Hepatocyte (in vitro differentiated cells): ENCODE measurements around the gene SMARCD3. TPM values are rescaled to one million over a fixed set of nuclear protein-coding genes. Genes with fewer than 3 reads are reported as not detected.
A peak's percentile ranks its signal among the peaks of the same experiment; 100 is the strongest.

ENCODE experiments used
- DNase-seq: peaks from one replicate; pipeline ENCODE4 v3.0.0-alpha.2; 2016; ENCODE audit warnings: low spot score
- H2AFZ ChIP-seq: fragments of 200-600 bp; sonication (generic); 2 replicates; pipeline ENCODE4 v1.6.0; 2016; ENCODE audit warnings: antibody characterized with exemption, mild to moderate bottlenecking
- H3K27ac ChIP-seq: fragments of 200-600 bp; sonication (generic); 2 replicates; pipeline ENCODE4 v1.5.1; 2016; ENCODE audit warnings: mild to moderate bottlenecking
- H3K27me3 ChIP-seq: fragments of 200-600 bp; sonication (generic); 2 replicates; pipeline ENCODE4 v1.6.1; 2016
- H3K36me3 ChIP-seq: fragments of 200-600 bp; sonication (generic); replicated peaks from 2 replicates; pipeline ENCODE4 v1.5.1; 2016; ENCODE audit warnings: low read depth; ENCODE audit not compliant: insufficient read depth
- H3K4me1 ChIP-seq: fragments of 200-600 bp; sonication (generic); 2 replicates; pipeline ENCODE4 v1.5.1; 2016; ENCODE audit warnings: mild to moderate bottlenecking, moderate library complexity; ENCODE audit not compliant: insufficient read depth
- H3K4me2 ChIP-seq: fragments of 200-600 bp; sonication (generic); 2 replicates; pipeline ENCODE4 v1.6.0; 2016
- H3K4me3 ChIP-seq: fragments of 200-600 bp; sonication (generic); 2 replicates; pipeline ENCODE4 v1.5.1; 2016; ENCODE audit warnings: mild to moderate bottlenecking
- H3K79me2 ChIP-seq: fragments of 200-600 bp; sonication (generic); 2 replicates; pipeline ENCODE4 v1.6.0; 2017; ENCODE audit warnings: mild to moderate bottlenecking
- H3K9me2 ChIP-seq: fragments of 200-600 bp; sonication (generic); replicated peaks from 2 replicates; pipeline ENCODE4 v1.6.0; 2017; ENCODE audit warnings: mild to moderate bottlenecking; ENCODE audit not compliant: insufficient read depth
- H3K9me3 ChIP-seq: fragments of 200-600 bp; sonication (generic); 2 replicates; pipeline ENCODE4 v1.5.1; 2016; ENCODE audit warnings: low read depth, mild to moderate bottlenecking
- H4K20me1 ChIP-seq: fragments of 200-600 bp; sonication (generic); 2 replicates; pipeline ENCODE4 v1.6.0; 2016; ENCODE audit warnings: mild to moderate bottlenecking; ENCODE audit not compliant: insufficient read depth, poor library complexity, severe bottlenecking
- CTCF ChIP-seq: fragments of 200-600 bp; sonication (generic); IDR thresholded peaks from 2 replicates; pipeline ENCODE4 v1.5.1; 2016; ENCODE audit warnings: antibody characterized with exemption, mild to moderate bottlenecking; ENCODE audit not compliant: poor library complexity
- EZH2 ChIP-seq: fragments of 200-600 bp; sonication (generic); IDR thresholded peaks from 2 replicates; pipeline ENCODE4 v1.6.1; 2016; ENCODE audit warnings: antibody characterized with exemption, mild to moderate bottlenecking, borderline replicate concordance
- EZH2phosphoT487 ChIP-seq: fragments of 200-600 bp; sonication (generic); IDR thresholded peaks from one replicate; pipeline ENCODE4 v1.6.1; 2018; ENCODE audit warnings: antibody characterized with exemption, mild to moderate bottlenecking, low read depth, moderate library complexity; ENCODE audit not compliant: unreplicated experiment, severe bottlenecking
- WGBS: methylation state at CpG from one replicate; pipeline ENCODE4 v1.1.6; 2016; ENCODE audit warnings: low lambda C conversion rate; ENCODE audit errors: missing lambda C conversion rate; 5-methylcytosine and 5-hydroxymethylcytosine counted together
- polyA plus RNA-seq: library from polyadenylated mRNA; unstranded; fragments of >200 nt; fragmentation: Nextera tagmentation; extraction: Ambion mirVana; gene quantifications from 2 replicates; pipeline ENCODE4 v1.2.1, GENCODE V29; 2016
- total RNA-seq: library from RNA; depleted of rRNA; stranded (reverse); fragments of >200 nt; gene quantifications from 2 replicates; pipeline ENCODE4 v1.2.3, GENCODE V29; 2014

The SMARCD3 gene
- total and polyA plus RNA-seq, 2 experiments from 2014 or later = 42.4 to 73.1 TPM

GRCh38 chr7:151232091-151232916 lies 16.2 kb downstream of the SMARCD3 start, which contains the start of gene CHPF2:
CHPF2 (plus strand) TSS chr7:151232483; CDS start chr7:151234012, 1,529 bp downstream.
- 1% methylated on average over 64 of the region's 79 CpGs for WGBS
- H3K9me3 ChIP-seq = no peaks in the 10 kb centered on the region
- no peaks in the 10 kb centered on the region for H3K36me3 ChIP-seq
- no peaks in the 10 kb centered on the region for H3K9me2 ChIP-seq
- H3K79me2 ChIP-seq = peaks cover 50% of the 10 kb centered on the region
- DNase-seq = peak; percentile 92
- peak within 1 kb of the TSS; percentile 82 for H3K4me3 ChIP-seq
- H3K4me2 ChIP-seq = peak within 1 kb of the TSS; percentile 90
- TF ChIP-seq EZH2 (no peak), CTCF (no peak), EZH2phosphoT487 (no peak)
- H2AFZ ChIP-seq = peak within 1 kb of the TSS; percentile 93
- peak within 1 kb of the TSS; percentile 82 for H3K27ac ChIP-seq
- peaks cover 17% of the 10 kb centered on the region for H3K4me1 ChIP-seq
- peaks cover 25% of the 10 kb centered on the region for H4K20me1 ChIP-seq
- no peaks in the 10 kb centered on the region for H3K27me3 ChIP-seq

- Histone ChIP-seq H2AFZ (no peak overlapping the region), H3K9me3 (no peaks in the 10 kb centered on the region), H3K4me2 (no peak overlapping the region), H3K4me3 (no peak overlapping the region), H3K27me3 (no peaks in the 10 kb centered on the region), H3K36me3 (no peaks in the 10 kb centered on the region), H4K20me1 (peaks cover 19% of the 10 kb centered on the region), H3K9me2 (no peaks in the 10 kb centered on the region), H3K27ac (no peak overlapping the region), H3K79me2 (peaks cover 52% of the 10 kb centered on the region), H3K4me1 (peaks cover 21% of the 10 kb centered on the region)
- DNase-seq = no peak
- no peak for TF ChIP-seq CTCF
- no peak for TF ChIP-seq EZH2phosphoT487
- TF ChIP-seq EZH2 = no peak
- 76% methylated on average over 1 of the region's 1 CpG for WGBS
Measured at GRCh38 chr7:151231080-151231479, 17.4 kb downstream of the SMARCD3 start.

- H3K36me3 ChIP-seq = no peaks in the 10 kb centered on the region
- no peak overlapping the region for H3K4me2 ChIP-seq
- no peaks in the 10 kb centered on the region for H3K9me2 ChIP-seq
- no peak overlapping the region for H3K4me3 ChIP-seq
- H3K27me3 ChIP-seq = no peaks in the 10 kb centered on the region
- no peaks in the 10 kb centered on the region for H3K9me3 ChIP-seq
- no peak overlapping the region for H3K27ac ChIP-seq
- no peak overlapping the region for H2AFZ ChIP-seq
- TF ChIP-seq EZH2phosphoT487 = no peak
- H3K4me1 ChIP-seq = peaks cover 28% of the 10 kb centered on the region
- peaks cover 40% of the 10 kb centered on the region for H3K79me2 ChIP-seq
- peaks cover 13% of the 10 kb centered on the region for H4K20me1 ChIP-seq
- no peak for DNase-seq
- 97% methylated on average over 10 of the region's 10 CpGs for WGBS
Measured at GRCh38 chr7:151229249-151229648, 19.2 kb downstream of the SMARCD3 start.
